Neural cell (in vitro differentiated cells): ENCODE measurements around the gene TGM4. TPM values are rescaled to one million over a fixed set of nuclear protein-coding genes. Genes with fewer than 3 reads are reported as not detected.

Experiments
- H2AFZ ChIP-seq: fragments of 200-600, 300-800 bp; sonication (generic), shearing (Covaris generic); 2 replicates; pipeline ENCODE4 v1.6.0; 2014; ENCODE audit warnings: low read depth, mild to moderate bottlenecking, antibody characterized with exemption, low read length, moderate library complexity
- H3F3A ChIP-seq: fragments of 200-600 bp; shearing (Covaris generic); 2 replicates; pipeline ENCODE4 v1.6.1; 2016; ENCODE audit warnings: mild to moderate bottlenecking, moderate library complexity, mixed read lengths, antibody characterized with exemption, low read length; ENCODE audit not compliant: insufficient read depth, poor library complexity, severe bottlenecking
- H3K27ac ChIP-seq: fragments of 200-600, 300-800 bp; sonication (generic), shearing (Covaris generic); 2 replicates; pipeline ENCODE4 v1.5.1; 2014; ENCODE audit warnings: mild to moderate bottlenecking, low read length, moderate library complexity
- H3K27me3 ChIP-seq: fragments of 300-800, 200-600 bp; sonication (generic), shearing (Covaris generic); 2 replicates; pipeline ENCODE4 v1.6.0; 2014; ENCODE audit warnings: mild to moderate bottlenecking, low read depth, low read length, moderate library complexity; ENCODE audit not compliant: insufficient read depth
- H3K36me3 ChIP-seq: fragments of 300-800, 200-600 bp; sonication (generic), shearing (Covaris generic); 2 replicates; pipeline ENCODE4 v1.5.1; 2014; ENCODE audit warnings: mild to moderate bottlenecking, antibody characterized with exemption, low read length, moderate library complexity; ENCODE audit not compliant: insufficient read depth
- H3K4me2 ChIP-seq: fragments of 300-800, 200-600 bp; sonication (generic), shearing (Covaris generic); 2 replicates; pipeline ENCODE4 v1.6.0; 2014; ENCODE audit warnings: mild to moderate bottlenecking, low read length
- H3K4me3 ChIP-seq: fragments of 300-800, 200-600 bp; sonication (generic), shearing (Covaris generic); 2 replicates; pipeline ENCODE4 v1.5.1; 2014; ENCODE audit warnings: mild to moderate bottlenecking, low read length, moderate library complexity
- H3K79me2 ChIP-seq: fragments of 200-600 bp; shearing (Covaris generic); replicated peaks from 2 replicates; pipeline ENCODE4 v1.6.0; 2014; ENCODE audit warnings: mild to moderate bottlenecking, low read length, moderate library complexity; ENCODE audit not compliant: insufficient read depth
- H3K9ac ChIP-seq: fragments of 300-800, 200-600 bp; sonication (generic), shearing (Covaris generic); 2 replicates; pipeline ENCODE4 v1.6.1; 2016; ENCODE audit warnings: mild to moderate bottlenecking, low read length, mixed read lengths
- H3K9me2 ChIP-seq: fragments of 200-600 bp; shearing (Covaris generic); 2 replicates; pipeline ENCODE4 v1.6.1; 2016; ENCODE audit warnings: mild to moderate bottlenecking, low read length, mixed read lengths; ENCODE audit not compliant: insufficient read depth
- H3K9me3 ChIP-seq: fragments of 200-600, 300-800 bp; sonication (generic), shearing (Covaris generic); 2 replicates; pipeline ENCODE4 v1.6.1; 2016; ENCODE audit warnings: mild to moderate bottlenecking, mixed run types, low read length, moderate library complexity, mixed read lengths
- H4K20me1 ChIP-seq: fragments of 200-600 bp; shearing (Covaris generic); 2 replicates; pipeline ENCODE4 v1.6.1; 2016; ENCODE audit warnings: mild to moderate bottlenecking, mixed run types; ENCODE audit not compliant: insufficient read depth
- CTCF ChIP-seq: fragments of 450-650 bp; IDR thresholded peaks from 2 replicates; pipeline ENCODE4 v1.5.1; 2014; ENCODE audit warnings: antibody characterized with exemption, mild to moderate bottlenecking, moderate library complexity; ENCODE audit not compliant: poor library complexity, severe bottlenecking
- EP300 ChIP-seq: fragments of 450-650 bp; conservative IDR thresholded peaks from 2 replicates; pipeline ENCODE4 v1.6.1; 2014; ENCODE audit warnings: antibody characterized with exemption, mild to moderate bottlenecking, moderate library complexity; ENCODE audit not compliant: poor library complexity, severe bottlenecking
- EZH2 ChIP-seq: fragments of 200-600, 300-800 bp; shearing (Covaris generic), sonication (generic); IDR thresholded peaks from 2 replicates; pipeline ENCODE4 v1.6.1; 2014; ENCODE audit warnings: antibody characterized with exemption, low read length, borderline replicate concordance, mild to moderate bottlenecking; ENCODE audit not compliant: insufficient read depth, poor library complexity, severe bottlenecking
- MXI1 ChIP-seq: fragments of 450-650 bp; conservative IDR thresholded peaks from 2 replicates; pipeline ENCODE4 v1.6.1; 2014; ENCODE audit warnings: antibody characterized with exemption, mild to moderate bottlenecking; ENCODE audit not compliant: poor library complexity, severe bottlenecking
- POLR2AphosphoS5 ChIP-seq: IDR thresholded peaks from 2 replicates; pipeline ENCODE4 v1.6.1; 2012
- RAD21 ChIP-seq: fragments of 450-650 bp; conservative IDR thresholded peaks from 2 replicates; pipeline ENCODE4 v1.6.1; 2014; ENCODE audit warnings: antibody characterized with exemption, mild to moderate bottlenecking, moderate library complexity
- SMC3 ChIP-seq: fragments of 450-650 bp; conservative IDR thresholded peaks from 2 replicates; pipeline ENCODE4 v1.6.1; 2014; ENCODE audit warnings: antibody characterized with exemption, mild to moderate bottlenecking, moderate library complexity; ENCODE audit not compliant: poor library complexity
- TAF1 ChIP-seq: IDR thresholded peaks from 2 replicates; pipeline ENCODE4 v1.6.1; 2012; ENCODE audit warnings: low read depth
- polyA plus RNA-seq: library from polyadenylated mRNA; depleted of rRNA; stranded (reverse); fragments of >200 nt; gene quantifications from 2 replicates; pipeline ENCODE4 v1.2.3, GENCODE V29; 2014
- TF ChIP-seq, protein P1 (sequence below): IDR thresholded peaks from 2 replicates; pipeline ENCODE4 v1.6.1; 2012; ENCODE audit warnings: borderline replicate concordance

TGM4 gene
- polyA plus RNA-seq, 1 donor from 2014 or later = not detected

DNA sequence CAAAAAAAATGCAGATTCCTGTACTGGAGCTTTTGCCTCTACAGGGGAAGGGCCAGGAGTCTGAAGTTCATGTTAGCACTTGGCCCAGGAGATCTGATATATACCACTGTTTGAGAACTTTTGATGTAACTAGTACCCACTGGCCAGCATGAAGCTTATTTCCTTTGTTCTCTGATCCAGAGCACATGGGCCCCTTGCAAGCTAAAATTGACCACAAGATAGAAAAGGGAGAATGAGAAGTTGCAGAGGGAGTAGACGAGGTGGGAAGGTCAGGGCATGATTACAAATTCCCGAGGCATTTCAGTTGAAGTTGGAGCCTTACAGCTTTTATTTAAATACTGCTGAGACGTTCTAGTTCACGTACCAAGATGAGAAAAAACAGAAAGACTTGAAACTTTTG is 28.2 kb downstream of the TGM4 start:
- Histone ChIP-seq H3K79me2 (no peaks in the 10 kb centered on the region), H3K27ac (no peak overlapping the region), H4K20me1 (no peaks in the 10 kb centered on the region), H3K4me3 (no peak overlapping the region), H2AFZ (no peak overlapping the region), H3K36me3 (no peaks in the 10 kb centered on the region), H3K9me3 (no peaks in the 10 kb centered on the region), H3K9me2 (no peaks in the 10 kb centered on the region), H3K9ac (no peak overlapping the region), H3K4me2 (no peak overlapping the region), H3K27me3 (no peaks in the 10 kb centered on the region), H3F3A (no peaks in the 10 kb centered on the region)
- TF ChIP-seq EP300 (no peak), EZH2 (no peak), POLR2AphosphoS5 (no peak), TAF1 (no peak), MXI1 (no peak), RAD21 (no peak), CTCF (no peak), SMC3 (no peak)
- TF ChIP-seq, protein P1, sequence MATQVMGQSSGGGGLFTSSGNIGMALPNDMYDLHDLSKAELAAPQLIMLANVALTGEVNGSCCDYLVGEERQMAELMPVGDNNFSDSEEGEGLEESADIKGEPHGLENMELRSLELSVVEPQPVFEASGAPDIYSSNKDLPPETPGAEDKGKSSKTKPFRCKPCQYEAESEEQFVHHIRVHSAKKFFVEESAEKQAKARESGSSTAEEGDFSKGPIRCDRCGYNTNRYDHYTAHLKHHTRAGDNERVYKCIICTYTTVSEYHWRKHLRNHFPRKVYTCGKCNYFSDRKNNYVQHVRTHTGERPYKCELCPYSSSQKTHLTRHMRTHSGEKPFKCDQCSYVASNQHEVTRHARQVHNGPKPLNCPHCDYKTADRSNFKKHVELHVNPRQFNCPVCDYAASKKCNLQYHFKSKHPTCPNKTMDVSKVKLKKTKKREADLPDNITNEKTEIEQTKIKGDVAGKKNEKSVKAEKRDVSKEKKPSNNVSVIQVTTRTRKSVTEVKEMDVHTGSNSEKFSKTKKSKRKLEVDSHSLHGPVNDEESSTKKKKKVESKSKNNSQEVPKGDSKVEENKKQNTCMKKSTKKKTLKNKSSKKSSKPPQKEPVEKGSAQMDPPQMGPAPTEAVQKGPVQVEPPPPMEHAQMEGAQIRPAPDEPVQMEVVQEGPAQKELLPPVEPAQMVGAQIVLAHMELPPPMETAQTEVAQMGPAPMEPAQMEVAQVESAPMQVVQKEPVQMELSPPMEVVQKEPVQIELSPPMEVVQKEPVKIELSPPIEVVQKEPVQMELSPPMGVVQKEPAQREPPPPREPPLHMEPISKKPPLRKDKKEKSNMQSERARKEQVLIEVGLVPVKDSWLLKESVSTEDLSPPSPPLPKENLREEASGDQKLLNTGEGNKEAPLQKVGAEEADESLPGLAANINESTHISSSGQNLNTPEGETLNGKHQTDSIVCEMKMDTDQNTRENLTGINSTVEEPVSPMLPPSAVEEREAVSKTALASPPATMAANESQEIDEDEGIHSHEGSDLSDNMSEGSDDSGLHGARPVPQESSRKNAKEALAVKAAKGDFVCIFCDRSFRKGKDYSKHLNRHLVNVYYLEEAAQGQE = no peak

DNA sequence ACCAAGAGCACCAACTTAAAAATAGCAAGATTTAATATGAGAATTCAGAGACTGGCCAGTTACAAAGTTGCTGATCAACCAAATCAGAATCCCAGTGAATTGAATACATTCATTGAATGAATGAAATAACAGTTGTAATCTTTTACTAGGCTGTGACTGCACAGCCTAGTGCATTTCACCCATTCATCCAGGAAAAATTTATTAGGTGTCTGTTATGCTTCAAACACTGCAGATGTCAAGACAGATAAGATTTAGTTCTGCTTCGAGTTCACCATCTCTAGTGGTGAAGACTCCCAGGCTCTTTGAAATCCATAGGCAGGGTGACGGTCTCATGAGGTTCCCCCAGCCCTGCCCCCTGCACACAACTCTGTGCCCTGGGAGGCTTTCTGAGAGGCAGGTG is 28.9 kb downstream of the TGM4 start:
- Histone ChIP-seq H3K9ac (no peak overlapping the region), H4K20me1 (no peaks in the 10 kb centered on the region), H3K27ac (no peak overlapping the region), H3F3A (no peaks in the 10 kb centered on the region), H3K36me3 (no peaks in the 10 kb centered on the region), H3K9me2 (no peaks in the 10 kb centered on the region), H2AFZ (no peak overlapping the region), H3K4me2 (no peak overlapping the region), H3K9me3 (no peaks in the 10 kb centered on the region), H3K4me3 (no peak overlapping the region), H3K27me3 (no peaks in the 10 kb centered on the region), H3K79me2 (no peaks in the 10 kb centered on the region)
- TF ChIP-seq CTCF (no peak), EZH2 (no peak), TAF1 (no peak), SMC3 (no peak), EP300 (no peak)
- TF ChIP-seq, protein P1 = no peak
